ENCODE measurements around the gene CYB5A. TPM values are rescaled to one million over a fixed set of nuclear protein-coding genes. Genes with fewer than 3 reads are reported as not detected.

CYB5A gene
- polyA plus RNA-seq, 2 of the 4 experiments (the other 2 are of a cell fraction), result 132 to 267 TPM

GRCh38 chr18:74264303-74265020 is 27.3 kb downstream of the CYB5A start (continued):
- no peak for TF ChIP-seq HES2 (IDR thresholded peaks at IDR 0.05)

- ChIA-PET POLR2A (no interaction called here), CTCF (no interaction called here)
- no peak overlapping the region for H3K4me2 ChIP-seq
- TF ChIP-seq BCL3 (IDR thresholded peaks at IDR 0.05) (no peak), ZSCAN20 (CRISPR knock-in tag; IDR thresholded peaks at IDR 0.05) (no peak), PHF8 (IDR thresholded peaks at IDR 0.05; ENCODE audit: borderline replicate concordance, low read depth) (no peak), POLR2AphosphoS2 (conservative IDR thresholded peaks at IDR 0.05; ENCODE audit: low read length) (no peak), ZC3H11A (IDR thresholded peaks at IDR 0.05) (no peak)
- DNase-seq (ENCODE audit: low read depth in 1 of 2, low spot score in 1 of 2), result no peak
- 88% methylated on average over 6 of the region's 6 CpGs for WGBS (ENCODE audit: missing lambda C conversion rate)
- H3K4me3 ChIP-seq, result no peak overlapping the region
- peaks cover 12% of the 10 kb centered on the region for H3K4me1 ChIP-seq
- FAIRE-seq, result no peak
- H3K9me3 ChIP-seq, result no peaks in the 10 kb centered on the region
- H3K27ac ChIP-seq, result peak overlapping the region in 1 of 2 experiments; percentile 42; a peak in 1 of 6 replicates
- ATAC-seq, result no peak
Observed at GRCh38 chr18:74261053-74261713, 30.6 kb downstream of the CYB5A start.

- ChIA-PET CTCF (no interaction called here), POLR2A (no interaction called here)
- WGBS (ENCODE audit: missing lambda C conversion rate), result 80% methylated on average over 4 of the region's 4 CpGs
- no peak overlapping the region for H3K27ac ChIP-seq
- H3K4me1 ChIP-seq, result peaks cover 15% of the 10 kb centered on the region
- no peak overlapping the region for H3K4me2 ChIP-seq
- no peaks in the 10 kb centered on the region for H3K9me3 ChIP-seq
- DNase-seq (ENCODE audit: low read depth in 1 of 2, low spot score in 1 of 2) (no peak), ATAC-seq (no peak), FAIRE-seq (no peak)
- TF ChIP-seq ZSCAN20 (CRISPR knock-in tag; IDR thresholded peaks at IDR 0.05) (no peak), RAD21 (conservative IDR thresholded peaks at IDR 0.05 in 1 of 2, IDR thresholded peaks at IDR 0.05 in 1 of 2) (no peak), BCL3 (IDR thresholded peaks at IDR 0.05) (no peak), MAZ (IDR thresholded peaks at IDR 0.05; ENCODE audit: borderline replicate concordance, low read depth, low read length) (no peak), HEYL (CRISPR knock-in tag; IDR thresholded peaks at IDR 0.05) (no peak), KDM5A (IDR thresholded peaks at IDR 0.05) (no peak), NFE2L2 (conservative IDR thresholded peaks at IDR 0.05; ENCODE audit: low read length) (no peak), BHLHE40 (IDR thresholded peaks at IDR 0.05; ENCODE audit: low read depth, low read length) (no peak), CBX2 (IDR thresholded peaks at IDR 0.05; ENCODE audit: borderline replicate concordance, low read depth) (no peak)
- H3K4me3 ChIP-seq, result no peak overlapping the region
Observed at GRCh38 chr18:74259347-74259746, 32.4 kb downstream of the CYB5A start.

GRCh38 chr18:74257083-74257482 is 34.7 kb downstream of the CYB5A start:
- no peak for TF ChIP-seq MAFK (IDR thresholded peaks at IDR 0.05; ENCODE audit: partially characterized antibody)
- TF ChIP-seq RARB (CRISPR knock-in tag; IDR thresholded peaks at IDR 0.05), result no peak
- TF ChIP-seq HOXA7 (CRISPR knock-in tag; IDR thresholded peaks at IDR 0.05), result no peak
- 73% methylated on average over 7 of the region's 7 CpGs for WGBS (ENCODE audit: missing lambda C conversion rate)
- Histone ChIP-seq H3K4me3 (no peak overlapping the region), H3K4me1 (peaks cover 29% of the 10 kb centered on the region), H3K4me2 (no peak overlapping the region), H3K9me3 (no peaks in the 10 kb centered on the region), H3K27ac (peak overlapping the region in 1 of 2 experiments; percentile 31; a peak in 1 of 6 replicates)
- no peak for ATAC-seq
- POLR2A ChIA-PET, result no interaction called here
- DNase-seq (ENCODE audit: low read depth in 1 of 2, low spot score in 1 of 2), result no peak
- no peak for FAIRE-seq
- CTCF ChIA-PET, result no interaction called here
